Keratinocyte (primary cell): Measurements from ENCODE around the gene ZIC2. TPM values are rescaled to one million over a fixed set of nuclear protein-coding genes. Genes with fewer than 3 reads are reported as not detected.

ENCODE experiments used
- DNase-seq: peaks from one replicate; pipeline ENCODE4 v3.0.0-alpha.2; 2011; ENCODE audit warnings: low read depth, missing footprints, low spot score
- FAIRE-seq: peaks from 2 replicates; lab custom pipeline; 2011; peaks lifted over from hg19 to GRCh38; lab: Jason Lieb, UNC
- H2AFZ ChIP-seq: 2 replicates; pipeline ENCODE4 v1.6.0; 2012; ENCODE audit warnings: low read length, control low read depth, inconsistent platforms; ENCODE audit not compliant: control insufficient read depth
- H3K27ac ChIP-seq: 2 replicates; pipeline ENCODE4 v1.5.1; 2011; ENCODE audit warnings: low read length; ENCODE audit not compliant: control insufficient read depth, insufficient read depth
- H3K27me3 ChIP-seq: 3 replicates; pipeline ENCODE4 v1.6.0; 2011; ENCODE audit warnings: low read length; ENCODE audit not compliant: control insufficient read depth, insufficient read depth; ENCODE audit errors: extremely low read depth
- H3K36me3 ChIP-seq, 2 experiments: 2 replicates in 1 of 2; 3 replicates in 1 of 2; pipeline ENCODE4 v1.5.1; 2011; ENCODE audit warnings: low read length in 2 of 2, mild to moderate bottlenecking in 1 of 2; ENCODE audit not compliant: control insufficient read depth in 2 of 2, insufficient read depth in 2 of 2; ENCODE audit errors: extremely low read depth in 1 of 2
- H3K4me1 ChIP-seq: 3 replicates; pipeline ENCODE4 v1.5.1; 2011; ENCODE audit warnings: low read length; ENCODE audit not compliant: control insufficient read depth, insufficient read depth; ENCODE audit errors: extremely low read depth
- H3K4me2 ChIP-seq: 3 replicates; pipeline ENCODE4 v1.6.0; 2011; ENCODE audit warnings: low read depth, low read length; ENCODE audit not compliant: control insufficient read depth, insufficient read depth; ENCODE audit errors: extremely low read depth
- H3K4me3 ChIP-seq, 3 experiments: fragments of 200-600 bp in 1 of 3; sonication (generic) in 1 of 3; 2 replicates in 2 of 3; 3 replicates in 1 of 3; pipeline ENCODE4 v1.5.1; 2011 to 2016; ENCODE audit warnings: low read length in 3 of 3, mild to moderate bottlenecking in 3 of 3, control low read depth in 2 of 3, inconsistent platforms in 1 of 3, low read depth in 1 of 3, mixed read lengths in 1 of 3, mixed run types in 1 of 3, moderate library complexity in 1 of 3; ENCODE audit not compliant: control insufficient read depth in 2 of 3, insufficient read depth in 2 of 3; ENCODE audit errors: extremely low read depth in 1 of 3
- H3K79me2 ChIP-seq: 2 replicates; pipeline ENCODE4 v1.6.0; 2012; ENCODE audit warnings: low read length; ENCODE audit not compliant: control insufficient read depth, insufficient read depth
- H3K9ac ChIP-seq: 3 replicates; pipeline ENCODE4 v1.6.0; 2011; ENCODE audit warnings: low read length; ENCODE audit not compliant: control insufficient read depth, insufficient read depth; ENCODE audit errors: extremely low read depth
- H3K9me1 ChIP-seq: 3 replicates; pipeline ENCODE4 v1.6.0; 2011; ENCODE audit warnings: low read length; ENCODE audit not compliant: control insufficient read depth, insufficient read depth; ENCODE audit errors: extremely low read depth
- H3K9me3 ChIP-seq: 2 replicates; pipeline ENCODE4 v1.5.1; 2012; ENCODE audit warnings: low read depth, low read length; ENCODE audit not compliant: control insufficient read depth
- H4K20me1 ChIP-seq: 3 replicates; pipeline ENCODE4 v1.6.0; 2011; ENCODE audit warnings: low read length; ENCODE audit not compliant: control insufficient read depth, insufficient read depth; ENCODE audit errors: extremely low read depth
- CTCF ChIP-seq, 3 experiments: IDR thresholded peaks in 1 of 3; conservative IDR thresholded peaks in 1 of 3; optimal IDR thresholded peaks in 1 of 3; 2 replicates in 2 of 3; 3 replicates in 1 of 3; pipeline versions ENCODE3 to v1.5.1; 2011; ENCODE audit warnings: low read length in 3 of 3, mild to moderate bottlenecking in 3 of 3, moderate library complexity in 2 of 3, control low read depth in 1 of 3, inconsistent platforms in 1 of 3; ENCODE audit not compliant: insufficient read depth in 2 of 3; ENCODE audit errors: extremely low read depth in 1 of 3
- dilution Hi-C: fragments of 300-500 bp; cut with MboI; formaldehyde crosslinking; loops from one replicate; pipeline ENCODE4 v1.7.0; 2020; ENCODE audit warnings: low sequenced_read_pairs; ENCODE audit not compliant: extremely low pct_ligation_motif_present
- polyA minus RNA-seq, 3 experiments: library from RNA; depleted of rRNA, polyadenylated mRNA; stranded (reverse); fragments of >200 nt; gene quantifications; 1 replicate in 1 of 3; 2 replicates in 1 of 3; 3 replicates in 1 of 3; pipeline ENCODE4 v1.2.3, GENCODE V29; 2011
- polyA plus RNA-seq, 5 experiments: library from polyadenylated mRNA; depleted of rRNA in 3 of 5; stranded (reverse) in 3 of 5; stranded (forward) in 1 of 5; unstranded in 1 of 5; fragments of >200 nt; gene quantifications; 1 replicate in 1 of 5; 2 replicates in 3 of 5; 3 replicates in 1 of 5; pipeline versions ENCODE4 v1.2.1 to v1.2.3, GENCODE V29; 2011 to 2012; ENCODE audit warnings: missing spikeins in 2 of 5, low read depth in 1 of 5, low replicate concordance in 1 of 5

The ZIC2 gene
- not detected in 3 replicates for polyA plus RNA-seq
- 0.27 TPM for polyA plus RNA-seq (2011; ENCODE audit: low read depth)
- not detected in 2 replicates for polyA plus RNA-seq (2011; cell fraction: cytosol; rRNA removed)
- polyA plus RNA-seq (2011; cell fraction: nucleus; rRNA removed), result 0.06 TPM in 1 of 2 replicates, not detected in the other
- 0.10 and 0.15 TPM in 2 replicates for polyA plus RNA-seq (2012; ENCODE audit: low replicate concordance)
- not detected in 3 replicates for polyA minus RNA-seq
- polyA minus RNA-seq (2011; cell fraction: cytosol; rRNA and poly(A)+ RNA removed), result not detected
- polyA minus RNA-seq (2011; cell fraction: nucleus; rRNA and poly(A)+ RNA removed), result not detected in 2 replicates

DNA sequence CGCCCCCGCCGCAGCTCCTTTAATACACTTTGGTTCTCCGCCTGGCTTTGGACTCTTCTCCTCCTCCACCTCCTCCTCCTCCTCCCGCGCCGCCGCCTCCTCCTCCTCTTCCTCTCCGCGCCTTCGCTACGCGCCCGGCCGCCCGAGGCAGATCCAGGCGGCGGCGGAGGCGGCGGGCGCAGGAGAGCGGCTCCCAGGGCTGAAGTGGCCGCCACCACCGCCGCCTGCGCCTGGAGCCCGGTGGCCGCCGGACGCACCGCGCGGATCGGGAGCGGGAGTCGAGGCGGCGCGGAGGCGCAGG, at the start of gene ZIC2:
TSS of gene ZIC2 (plus strand) at position 50 of the 301 bp plus-strand sequence. CDS start 281 bp downstream, outside the sequence.
- DNase-seq (no peak), FAIRE-seq (no peak)
- no peak within 1 kb of the TSS for H3K27ac ChIP-seq
- dilution Hi-C loops, result no loop called here
- H3K79me2 ChIP-seq, result no peaks in the 10 kb centered on the region
- no peaks in the 10 kb centered on the region for H3K36me3 ChIP-seq
- no peaks in the 10 kb centered on the region for H3K9me1 ChIP-seq
- H3K4me2 ChIP-seq, result peak within 1 kb of the TSS; percentile 66
- H2AFZ ChIP-seq, result peak within 1 kb of the TSS; percentile 63
- H3K4me1 ChIP-seq, result no peaks in the 10 kb centered on the region
- H3K4me3 ChIP-seq, result peak within 1 kb of the TSS; percentile 50 to 61 (median 59)
- H4K20me1 ChIP-seq, result peaks cover 5% of the 10 kb centered on the region
- TF ChIP-seq CTCF (optimal IDR thresholded peaks at IDR 0.05 in 1 of 3, IDR thresholded peaks at IDR 0.05 in 1 of 3, conservative IDR thresholded peaks at IDR 0.05 in 1 of 3; ENCODE audit: extremely low read depth in 1 of 3, insufficient read depth in 2 of 3, low read length in 3 of 3), result no peak
- no peak within 1 kb of the TSS for H3K9ac ChIP-seq
- peaks cover 3% of the 10 kb centered on the region for H3K9me3 ChIP-seq
- peaks cover 83% of the 10 kb centered on the region for H3K27me3 ChIP-seq

DNA sequence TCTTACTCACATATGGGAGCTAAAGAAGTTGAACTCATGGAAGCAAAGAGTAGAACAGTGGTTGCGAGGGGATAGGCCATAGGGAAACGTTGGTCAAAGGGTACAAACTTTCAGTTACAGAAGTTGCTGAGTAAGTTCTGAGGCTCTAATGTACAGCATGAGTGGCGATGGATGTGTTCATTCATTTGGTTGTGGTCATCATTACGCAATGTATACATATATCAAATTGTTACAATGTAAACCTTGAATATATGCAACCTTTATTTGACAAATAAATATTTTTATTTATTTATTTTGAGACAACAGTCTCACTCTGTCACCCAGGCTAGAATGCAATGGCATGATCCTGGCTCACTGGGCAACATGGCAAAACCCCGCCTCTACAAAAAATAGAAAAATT, 48.7 kb upstream of the ZIC2 start:
- no peaks in the 10 kb centered on the region for H3K79me2 ChIP-seq
- TF ChIP-seq CTCF (optimal IDR thresholded peaks at IDR 0.05 in 1 of 3, IDR thresholded peaks at IDR 0.05 in 1 of 3, conservative IDR thresholded peaks at IDR 0.05 in 1 of 3; ENCODE audit: extremely low read depth in 1 of 3, insufficient read depth in 2 of 3, low read length in 3 of 3), result no peak
- no peaks in the 10 kb centered on the region for H3K9me1 ChIP-seq
- H3K36me3 ChIP-seq, result no peaks in the 10 kb centered on the region
- dilution Hi-C loops, result no loop called here
- FAIRE-seq (no peak), DNase-seq (no peak)
- no peak overlapping the region for H2AFZ ChIP-seq
- no peaks in the 10 kb centered on the region for H3K27me3 ChIP-seq
- no peak overlapping the region for H3K9ac ChIP-seq
- H3K27ac ChIP-seq, result no peak overlapping the region
- no peak overlapping the region for H3K4me3 ChIP-seq
- H3K4me2 ChIP-seq, result no peak overlapping the region
- H4K20me1 ChIP-seq, result no peaks in the 10 kb centered on the region
- no peaks in the 10 kb centered on the region for H3K4me1 ChIP-seq
- no peaks in the 10 kb centered on the region for H3K9me3 ChIP-seq
